HuH-7.5 (cell line): ENCODE results near the gene TMEM163.
"Not testable (repeated sequence)": the region's sequence is repeated elsewhere in the genome, so short reads cannot be mapped to it uniquely, and the experiment has no call there.

Experiments
- DNase-seq: peaks from one replicate; pipeline ENCODE4 v3.0.0; 2011; ENCODE audit warnings: low spot score

The TMEM163 gene

DNA sequence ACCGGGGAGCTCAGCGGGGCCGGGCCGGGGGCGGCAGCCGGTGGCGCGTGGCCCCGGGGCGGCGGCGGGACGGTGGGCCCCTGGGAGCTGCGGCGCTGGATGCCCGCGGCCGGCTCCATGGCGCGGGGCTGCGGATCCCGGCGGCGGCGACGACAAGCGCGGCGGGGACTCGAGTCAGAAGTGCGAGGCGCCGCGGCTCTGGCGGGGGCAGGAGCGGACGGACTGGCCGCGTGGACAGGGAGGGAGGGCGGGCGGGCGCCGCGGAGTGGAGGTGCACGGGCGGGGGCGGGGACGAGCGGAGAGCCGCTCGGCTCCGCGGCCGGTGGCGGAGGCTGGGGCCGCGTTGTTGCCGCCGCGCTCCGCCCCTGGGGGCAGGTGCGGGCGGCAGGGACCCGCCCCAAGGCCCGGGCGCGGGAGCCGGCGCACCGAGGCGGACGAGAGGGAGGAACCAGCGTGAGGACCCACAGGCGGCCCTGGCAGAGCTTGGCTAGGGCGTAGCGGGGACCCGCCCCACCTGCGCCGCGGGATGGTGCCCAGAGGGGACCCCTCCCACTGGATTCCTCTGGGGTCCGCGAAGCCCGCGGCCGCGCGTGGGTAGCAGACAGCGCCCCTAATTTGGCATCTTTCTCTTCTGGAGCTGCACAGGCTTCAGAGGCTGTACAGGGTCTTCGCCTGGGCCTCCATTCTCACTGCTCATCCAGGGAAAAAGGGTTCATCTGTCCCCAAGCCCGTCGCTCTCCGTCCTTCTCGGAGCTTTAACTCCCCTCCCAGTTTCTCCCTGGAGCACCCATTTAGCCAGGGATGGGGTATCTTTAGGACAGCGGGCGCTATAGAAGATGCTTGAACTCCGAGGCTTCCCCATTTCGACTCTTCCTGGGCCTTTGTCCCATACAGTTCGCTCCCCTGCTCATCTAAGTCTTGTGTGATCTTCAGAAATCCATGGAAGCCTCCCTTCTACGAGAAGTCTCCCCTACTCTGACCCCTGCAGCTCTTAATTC, at the start of gene TMEM163:
TMEM163 (minus strand) TSS at position 184 of the 998 bp plus-strand sequence.
- DNase-seq: peak; percentile 34

GRCh38 chr2:134766583-134766982, 47.8 kb upstream of the TMEM163 start:
- no peak for DNase-seq

DNA sequence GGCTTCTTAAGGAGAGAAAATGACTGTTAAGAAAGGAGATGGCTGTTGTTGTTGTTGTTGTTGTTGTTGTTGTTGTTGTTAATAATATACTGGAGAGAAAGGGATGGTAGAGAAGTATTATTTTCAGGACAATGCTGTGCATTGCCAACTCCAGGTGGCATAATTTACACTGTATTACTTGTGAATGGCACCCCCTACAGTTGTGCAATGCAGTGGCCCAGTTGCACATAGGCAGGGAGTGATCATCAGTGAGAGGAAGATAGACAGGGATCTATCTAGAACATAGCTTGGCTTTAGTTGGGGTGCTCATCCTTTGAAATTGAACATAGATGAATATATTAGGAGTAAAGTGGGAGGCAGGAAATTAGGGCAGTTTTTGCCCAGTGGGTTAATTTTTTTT, 47.2 kb upstream of the TMEM163 start:
- no peak for DNase-seq

DNA sequence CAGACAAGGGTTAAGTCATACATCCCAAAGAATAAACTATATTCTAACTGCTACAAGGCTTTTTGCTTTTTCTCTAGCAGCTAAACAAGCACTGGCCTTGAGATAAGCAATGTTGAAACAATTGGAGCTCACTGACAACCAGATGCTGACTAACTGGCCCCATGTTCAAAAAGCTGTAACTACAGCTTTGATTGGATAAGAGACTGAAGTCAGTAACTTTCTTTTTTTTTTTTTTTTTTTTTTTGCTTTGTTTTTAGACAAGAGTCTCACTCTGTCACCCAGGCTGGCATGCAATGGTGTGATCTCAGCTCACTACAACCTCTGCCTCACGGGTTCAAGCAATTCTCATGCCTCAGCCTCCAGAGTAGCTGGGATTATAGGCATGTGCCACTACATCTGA, 45.4 kb upstream of the TMEM163 start:
- no peak for DNase-seq

GRCh38 chr2:134763164-134763710, 44.4 kb upstream of the TMEM163 start:
- DNase-seq: no peak

GRCh38 chr2:134762508-134762907, 43.7 kb upstream of the TMEM163 start:
- DNase-seq: no peak

DNA sequence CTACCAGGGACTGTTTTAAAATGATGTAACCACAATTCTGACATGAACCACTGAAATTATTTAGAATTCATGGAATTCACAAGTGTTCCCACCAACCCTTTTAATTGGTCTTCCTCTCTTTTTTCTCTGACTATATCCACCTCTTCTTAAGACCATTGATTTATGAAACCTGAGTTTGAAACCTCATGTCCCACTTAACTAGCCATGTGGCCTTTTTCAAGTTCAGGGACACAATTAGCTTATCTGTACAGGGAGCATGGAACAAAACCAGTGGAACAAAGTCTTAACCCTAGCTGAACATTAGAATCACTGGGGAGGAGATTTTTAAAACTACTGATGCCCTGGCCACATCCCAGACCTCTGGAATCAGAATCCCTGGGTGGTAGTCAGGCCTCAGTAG, 41.6 kb upstream of the TMEM163 start:
- no peak for DNase-seq

GRCh38 chr2:134758633-134759032, 39.8 kb upstream of the TMEM163 start:
- DNase-seq: no peak

- DNase-seq: not testable (repeated sequence)
Observed at GRCh38 chr2:134751981-134752380, 33.2 kb upstream of the TMEM163 start.

GRCh38 chr2:134745546-134745945, 26.7 kb upstream of the TMEM163 start:
- no peak for DNase-seq

GRCh38 chr2:134745023-134745422, 26.2 kb upstream of the TMEM163 start:
- DNase-seq: no peak

DNA sequence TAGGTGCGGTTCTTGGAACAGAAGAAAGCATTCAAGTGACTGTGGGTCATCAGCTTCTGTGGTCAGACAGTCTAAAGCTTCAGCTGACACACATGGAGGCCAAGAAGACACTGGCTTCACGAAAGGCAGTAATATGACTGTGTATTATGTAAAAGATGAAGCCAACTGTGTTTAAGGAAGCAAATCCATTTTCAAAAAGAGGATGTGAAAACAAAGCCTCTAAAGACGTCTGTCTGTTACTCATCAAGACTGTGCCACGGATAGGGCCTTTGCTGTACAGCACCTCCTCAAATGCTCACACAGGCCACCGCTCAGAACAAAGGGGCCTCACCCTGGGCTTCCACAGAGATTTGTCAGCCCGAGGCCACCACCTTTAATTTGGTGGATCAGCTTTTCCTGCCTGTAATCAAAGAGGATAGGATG, 21.1 kb upstream of the TMEM163 start:
- DNase-seq: no peak

DNA sequence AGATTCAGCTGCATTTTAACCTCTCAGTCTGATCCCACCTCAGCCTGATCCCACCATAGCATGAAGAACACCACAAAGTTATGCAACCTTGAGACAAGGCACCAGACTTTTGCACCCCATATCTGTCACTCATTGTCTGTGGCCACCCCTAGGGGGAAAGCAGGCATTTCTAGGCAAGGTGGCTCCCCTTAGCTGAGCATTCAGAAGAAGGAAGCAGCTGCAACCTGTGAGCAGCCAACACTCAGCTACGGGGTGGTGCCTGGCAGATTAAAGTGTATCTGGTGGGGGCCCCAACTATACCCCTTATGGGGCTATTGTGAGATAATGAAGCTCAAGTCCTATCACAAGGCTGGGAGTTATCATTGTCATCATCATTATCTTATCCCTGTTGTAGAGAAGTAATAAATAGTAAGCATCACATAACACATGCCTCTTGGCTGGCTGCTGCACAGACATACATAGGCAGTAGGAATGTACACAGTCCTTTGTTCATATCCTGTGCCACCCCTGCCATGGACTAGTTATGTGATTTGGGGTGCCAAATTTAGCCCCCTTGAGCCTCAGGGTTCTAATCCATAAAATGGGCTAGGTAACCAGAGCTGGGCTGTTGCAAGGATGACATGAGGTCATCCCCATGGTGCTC, 20.6 kb upstream of the TMEM163 start:
- DNase-seq: no peak

- no peak for DNase-seq
Observed at GRCh38 chr2:134738141-134738870, 19.5 kb upstream of the TMEM163 start.

DNA sequence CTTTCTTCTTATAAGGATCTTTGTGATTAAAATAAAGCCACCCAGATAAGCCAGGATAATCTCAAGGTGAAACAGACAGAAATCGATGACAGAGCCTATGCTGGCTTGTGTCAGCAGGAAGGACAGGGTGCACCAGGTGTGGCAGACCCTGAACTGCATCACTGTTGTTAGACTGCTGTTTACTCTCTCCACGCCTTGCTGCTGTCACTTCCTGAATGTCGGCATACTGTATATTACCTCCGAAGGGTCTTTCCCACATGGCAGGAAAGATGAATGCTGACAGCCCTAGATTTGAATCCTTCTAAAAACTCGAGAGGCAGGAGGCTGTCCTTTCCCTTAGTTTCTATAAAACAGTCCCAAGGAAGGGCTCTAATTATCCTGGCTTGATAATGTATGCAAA, 18.9 kb upstream of the TMEM163 start:
- no peak for DNase-seq

DNA sequence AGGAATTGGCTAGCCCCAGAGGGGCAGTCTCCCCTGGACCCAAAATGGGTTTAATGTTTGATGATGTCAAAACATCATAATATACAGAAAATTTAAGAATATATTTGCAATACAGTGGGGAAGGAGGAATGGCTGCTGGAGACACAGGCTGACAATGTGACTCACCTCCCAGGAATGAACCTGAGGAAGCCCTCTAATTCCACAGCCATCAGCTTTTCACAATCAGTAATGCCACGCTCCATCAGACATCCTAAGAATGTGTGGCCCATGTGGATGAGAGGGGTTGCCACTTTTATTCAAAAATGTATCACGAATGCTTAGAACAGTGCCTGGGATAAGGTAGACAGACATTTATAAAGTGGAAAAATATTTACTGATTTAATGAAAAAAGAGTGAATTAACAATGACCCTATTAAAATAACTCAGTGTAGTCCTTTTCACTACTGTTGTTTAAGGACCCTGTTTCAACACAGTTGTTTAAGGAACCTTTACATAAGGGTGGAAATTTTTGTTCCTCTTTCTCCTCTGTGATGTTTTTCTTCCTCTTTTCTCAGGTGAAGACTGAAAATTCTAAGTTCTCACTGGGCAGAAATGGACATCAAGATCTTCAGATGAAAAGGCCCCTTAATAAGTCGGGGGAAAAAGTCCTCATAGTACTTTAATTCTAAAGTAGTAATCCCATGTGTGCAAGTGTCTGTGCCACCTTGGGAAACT, 17.5 kb upstream of the TMEM163 start:
- no peak for DNase-seq

DNA sequence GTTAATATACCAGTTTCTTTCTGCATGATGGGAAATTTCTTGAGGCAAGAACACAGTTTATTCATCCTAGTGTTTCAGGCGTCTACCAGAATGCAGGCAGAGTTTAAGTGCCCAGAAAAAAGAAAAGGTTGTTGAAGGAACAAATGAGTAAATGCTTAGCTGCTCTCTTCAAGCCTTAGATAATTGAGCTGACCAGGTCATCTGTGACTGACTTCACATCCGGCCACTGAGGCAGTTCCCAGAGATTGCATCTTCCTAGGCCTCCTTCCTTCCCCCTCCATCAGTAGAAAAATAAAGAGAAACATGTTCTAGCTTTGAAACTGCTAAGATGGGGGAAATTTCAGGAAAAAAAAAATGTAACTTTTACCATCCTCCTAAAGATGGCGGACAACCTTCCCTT, 9.4 kb upstream of the TMEM163 start:
- DNase-seq: no peak

DNA sequence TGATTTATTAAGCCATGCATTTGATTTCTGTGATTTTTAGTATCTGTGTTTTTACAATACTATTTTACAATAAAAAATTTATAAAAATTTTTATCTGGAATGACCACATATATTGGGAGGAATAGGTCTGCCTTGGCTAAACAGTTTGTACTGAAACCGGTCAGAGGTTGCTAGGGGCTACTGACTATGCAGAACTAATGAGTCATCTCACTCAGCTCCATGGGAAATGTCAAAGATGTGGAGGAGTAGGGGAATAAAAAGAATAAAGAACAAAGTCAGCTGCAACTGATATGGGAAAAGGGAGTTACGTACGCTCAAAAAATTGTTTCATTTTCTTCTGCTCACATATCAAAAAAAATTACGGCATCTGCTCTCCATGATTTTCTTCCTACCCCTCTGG, 8.6 kb upstream of the TMEM163 start:
- no peak for DNase-seq

DNA sequence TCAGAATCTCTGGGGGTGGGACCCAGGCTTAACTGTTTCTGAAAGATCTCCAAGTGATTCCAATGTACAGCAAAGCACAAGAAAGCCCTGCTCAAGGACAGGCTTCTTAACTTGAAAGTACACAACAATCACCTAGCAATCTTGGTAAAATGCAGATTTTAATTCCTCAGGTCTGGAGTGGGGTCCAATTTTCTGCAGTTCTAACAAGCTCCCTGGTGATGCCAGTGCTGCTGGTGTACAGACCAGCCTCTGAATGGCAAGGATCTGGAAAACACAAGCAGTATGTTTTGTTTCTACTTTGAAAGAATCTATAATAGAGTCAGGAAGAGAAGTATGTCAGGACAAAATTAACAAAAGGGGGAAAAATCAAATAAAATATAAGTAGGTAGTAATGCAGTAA, 7.8 kb upstream of the TMEM163 start:
- DNase-seq: no peak

GRCh38 chr2:134725876-134726275, 7.1 kb upstream of the TMEM163 start:
- no peak for DNase-seq

DNA sequence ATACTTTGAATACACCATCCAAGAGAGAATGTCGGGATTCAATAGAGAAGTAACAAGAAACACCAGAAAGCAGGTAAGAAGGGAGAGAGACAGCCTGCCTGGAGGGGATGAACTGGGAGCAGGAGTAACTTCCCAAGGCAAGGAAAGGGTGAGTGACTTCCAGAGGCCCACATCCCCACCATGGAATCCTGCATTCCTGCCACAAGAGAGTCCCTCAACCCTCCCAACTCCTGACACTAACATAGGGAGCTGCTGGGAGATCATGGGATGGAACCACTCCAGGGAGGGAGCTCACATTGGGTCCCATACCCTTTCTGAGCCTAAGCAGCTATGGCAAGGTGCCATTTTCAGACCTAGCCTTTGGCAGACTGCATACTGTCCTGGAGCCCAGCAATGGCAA, 5.5 kb upstream of the TMEM163 start:
- DNase-seq: no peak

GRCh38 chr2:134723742-134724141, 4.9 kb upstream of the TMEM163 start:
- DNase-seq: not testable (repeated sequence)
